ENCODE data around the gene TMEM115. TPM values are rescaled to one million over a fixed set of nuclear protein-coding genes. Genes with fewer than 3 reads are reported as not detected.

The TMEM115 gene
- total and polyA plus RNA-seq, 10 of the 15 experiments (the other 5 are each of a cell fraction or from before 2014, with no cell fraction given), result 1.9 to 18.7 (median 13.2) TPM

GRCh38 chr3:50357481-50357880, 1.8 kb downstream of the TMEM115 start:
- POLR2A ChIA-PET, result interaction anchor here (1.6 to 2.5 kb wide), 2 partner anchors 17 to 20 kb away, joined by 3 to 8 read pairs; partner anchors contain the start of gene RASSF1
- peak overlapping the region; percentile 97 for H3K4me2 ChIP-seq (ENCODE audit: control insufficient read depth, insufficient read depth)
- ATAC-seq, result no peak
- peak overlapping the region; percentile 78 for H3K4me3 ChIP-seq
- no peaks in the 10 kb centered on the region for H3K27me3 ChIP-seq (replicated peaks in 1 of 2; ENCODE audit: control insufficient read depth in 2 of 2, insufficient read depth in 2 of 2, low read length in 1 of 2)
- no peak overlapping the region for H2AFZ ChIP-seq (ENCODE audit: control insufficient read depth, low read depth, low read length)
- 94% methylated on average over 1 of the region's 1 CpG for WGBS (ENCODE audit: insufficient coverage, insufficient replicate concordance, low lambda C conversion rate, missing lambda C conversion rate)
- peaks cover 8 to 26% of the 10 kb centered on the region in 2 experiments; a peak in 2 of 4 replicates for H3K36me3 ChIP-seq (ENCODE audit: control insufficient read depth in 2 of 2, insufficient read depth in 2 of 2, low read length in 1 of 2)
- peaks cover 33% of the 10 kb centered on the region for H3K79me2 ChIP-seq (ENCODE audit: control insufficient read depth, insufficient read depth, low read length)
- peaks cover 2% of the 10 kb centered on the region; the same call in 1 of the 2 replicates for H4K20me1 ChIP-seq (ENCODE audit: control insufficient read depth, insufficient read depth)
- no peak for FAIRE-seq
- BruUV-seq (replicated peaks), result no TSS peak
- H3K4me1 ChIP-seq (ENCODE audit: control insufficient read depth, insufficient read depth, low read length), result peaks cover 18% of the 10 kb centered on the region
- H3K9ac ChIP-seq (ENCODE audit: control insufficient read depth, insufficient read depth, low read length), result peak overlapping the region; percentile 85
- in situ Hi-C loops (cut with MboI) (loop anchor here (10.0 kb wide), 1 partner anchor 1027 kb away; the partner anchor contains the start of gene MANF), intact Hi-C loops (cut with micrococcal nuclease; ENCODE audit: unreplicated experiment) (no loop called here)
- 0 out of 2 replicates have a peak overlapping the region, but pooled peaks have one; percentile 9 for H3K27ac ChIP-seq (ENCODE audit: control insufficient read depth, insufficient read depth)
- H3K9me3 ChIP-seq (replicated peaks; ENCODE audit: control insufficient read depth, insufficient read depth, low read length), result no peaks in the 10 kb centered on the region
- RAD21 ChIA-PET (ENCODE audit: unreplicated experiment), result interaction anchor here (1.9 kb wide), 1 partner anchor 21 kb away, joined by 6 read pairs; no protein-coding TSS in a partner anchor
- SMC1A ChIA-PET (ENCODE audit: uncharacterized antibody, unreplicated experiment), result interaction anchor here (1.4 to 1.7 kb wide), 2 partner anchors 10 to 20 kb away, joined by 8 read pairs; no protein-coding TSS in a partner anchor
- CTCF ChIA-PET, result interaction anchor here (1.3 to 2.9 kb wide), 2 partner anchors 9 to 212 kb away, joined by 4 to 22 read pairs; partner anchors contain the start of gene HEMK1
- TF ChIP-seq DPF2 (IDR thresholded peaks at IDR 0.05), result no peak
- TF ChIP-seq BCL11A (IDR thresholded peaks at IDR 0.05; ENCODE audit: low read depth, low read length), result no peak
- TF ChIP-seq SMARCA5 (IDR thresholded peaks at IDR 0.05), result no peak
- no peak for TF ChIP-seq POLR2A (IDR thresholded peaks at IDR 0.05; ENCODE audit: low read depth, low read length)
- no peak for DNase-seq (ENCODE audit: low read depth, low spot score)

GRCh38 chr3:50356553-50356952, 2.8 kb downstream of the TMEM115 start:
- RAD21 ChIA-PET (ENCODE audit: unreplicated experiment), result interaction anchor here (1.9 kb wide), 1 partner anchor 20 kb away, joined by 6 read pairs; no protein-coding TSS in a partner anchor
- Histone ChIP-seq H3K9ac (ENCODE audit: control insufficient read depth, insufficient read depth, low read length) (peak overlapping the region; percentile 85), H3K4me1 (ENCODE audit: control insufficient read depth, insufficient read depth, low read length) (peaks cover 21% of the 10 kb centered on the region), H3K4me3 (peak overlapping the region; percentile 78; the same call in 1 of the 2 replicates), H3K9me3 (replicated peaks; ENCODE audit: control insufficient read depth, insufficient read depth, low read length) (no peaks in the 10 kb centered on the region), H2AFZ (ENCODE audit: control insufficient read depth, low read depth, low read length) (no peak overlapping the region), H3K79me2 (ENCODE audit: control insufficient read depth, insufficient read depth, low read length) (peaks cover 36% of the 10 kb centered on the region), H3K36me3 (ENCODE audit: control insufficient read depth in 2 of 2, insufficient read depth in 2 of 2, low read length in 1 of 2) (peaks cover 8 to 26% of the 10 kb centered on the region in 2 experiments; a peak in 2 of 4 replicates), H4K20me1 (ENCODE audit: control insufficient read depth, insufficient read depth) (peaks cover 2% of the 10 kb centered on the region; the same call in 1 of the 2 replicates), H3K27ac (ENCODE audit: control insufficient read depth, insufficient read depth) (no peak overlapping the region), H3K27me3 (replicated peaks in 1 of 2; ENCODE audit: control insufficient read depth in 2 of 2, insufficient read depth in 2 of 2, low read length in 1 of 2) (no peaks in the 10 kb centered on the region), H3K4me2 (ENCODE audit: control insufficient read depth, insufficient read depth) (peak overlapping the region; percentile 97)
- SMC1A ChIA-PET (ENCODE audit: uncharacterized antibody, unreplicated experiment), result interaction anchor here (1.4 to 1.7 kb wide), 2 partner anchors 9 to 19 kb away, joined by 8 read pairs; no protein-coding TSS in a partner anchor
- in situ Hi-C loops (cut with MboI), result loop anchor here (10.0 kb wide), 1 partner anchor 1028 kb away; the partner anchor contains the start of gene MANF
- DNase-seq (ENCODE audit: low read depth, low spot score) (no peak), FAIRE-seq (no peak), ATAC-seq (no peak)
- 65% methylated on average over 5 of the region's 5 CpGs for WGBS (ENCODE audit: insufficient coverage, insufficient replicate concordance, low lambda C conversion rate, missing lambda C conversion rate)
- POLR2A ChIA-PET, result interaction anchor here (0.6 to 2.5 kb wide), 3 partner anchors 9 to 19 kb away, joined by 3 to 8 read pairs (median 3); partner anchors contain the start of gene RASSF1
- no TSS peak for BruUV-seq (replicated peaks)
- CTCF ChIA-PET, result interaction anchor here (1.3 to 2.9 kb wide), 2 partner anchors 9 to 213 kb away, joined by 4 to 22 read pairs; partner anchors contain the start of gene HEMK1
- intact Hi-C loops (cut with micrococcal nuclease; ENCODE audit: unreplicated experiment), result no loop called here
- TF ChIP-seq RELA (IDR thresholded peaks at IDR 0.05; ENCODE audit: borderline replicate concordance, partially characterized antibody), result no peak
- TF ChIP-seq ZBED1 (IDR thresholded peaks at IDR 0.05; ENCODE audit: borderline replicate concordance), result no peak
- no peak for TF ChIP-seq CBFB (IDR thresholded peaks at IDR 0.05; ENCODE audit: low read depth)
- TF ChIP-seq RUNX3 (IDR thresholded peaks at IDR 0.05; ENCODE audit: low read length), result no peak
- no peak for TF ChIP-seq PML (IDR thresholded peaks at IDR 0.05; ENCODE audit: low read length)
- no peak for TF ChIP-seq RAD21 (IDR thresholded peaks at IDR 0.05; ENCODE audit: insufficient read depth, low read depth, low read length)
- no peak for TF ChIP-seq NRF1 (conservative IDR thresholded peaks at IDR 0.05; ENCODE audit: low read depth, low read length)
- no peak for TF ChIP-seq GABPA (IDR thresholded peaks at IDR 0.05; ENCODE audit: low read depth)
- TF ChIP-seq IRF3 (IDR thresholded peaks at IDR 0.05), result no peak
- no peak for TF ChIP-seq KAT2A (conservative IDR thresholded peaks at IDR 0.05; ENCODE audit: control insufficient read depth, low read depth, low read length)
- TF ChIP-seq SKIL (IDR thresholded peaks at IDR 0.05; ENCODE audit: low read depth, poor library complexity, severe bottlenecking), result no peak
- no peak for TF ChIP-seq MEF2B (IDR thresholded peaks at IDR 0.05; ENCODE audit: partially characterized antibody, poor library complexity, severe bottlenecking)
